ENCODE measurements around the gene ELFN1. TPM values are rescaled to one million over a fixed set of nuclear protein-coding genes. Genes with fewer than 3 reads are reported as not detected.

ELFN1 gene
- total RNA-seq, 1 donor from 2014 or later = 0.65 TPM

GRCh38 chr7:1666317-1666822 is 3.7 kb upstream of the ELFN1 start:
- Mint-ChIP-seq H3K9me3 (ENCODE audit: low read depth) (peaks cover 5% of the 10 kb centered on the region), H3K27me3 (ENCODE audit: low read depth) (peaks cover 26% of the 10 kb centered on the region), H3K4me1 (ENCODE audit: low read depth) (peaks cover 7% of the 10 kb centered on the region), H3K27ac (ENCODE audit: unreplicated experiment) (no peak overlapping the region), H3K4me3 (ENCODE audit: unreplicated experiment) (no peak overlapping the region), H3K36me3 (ENCODE audit: low read depth) (no peaks in the 10 kb centered on the region)
- peak; percentile 54 for DNase-seq (ENCODE audit: low spot score)
- TF ChIP-seq, protein P1, sequence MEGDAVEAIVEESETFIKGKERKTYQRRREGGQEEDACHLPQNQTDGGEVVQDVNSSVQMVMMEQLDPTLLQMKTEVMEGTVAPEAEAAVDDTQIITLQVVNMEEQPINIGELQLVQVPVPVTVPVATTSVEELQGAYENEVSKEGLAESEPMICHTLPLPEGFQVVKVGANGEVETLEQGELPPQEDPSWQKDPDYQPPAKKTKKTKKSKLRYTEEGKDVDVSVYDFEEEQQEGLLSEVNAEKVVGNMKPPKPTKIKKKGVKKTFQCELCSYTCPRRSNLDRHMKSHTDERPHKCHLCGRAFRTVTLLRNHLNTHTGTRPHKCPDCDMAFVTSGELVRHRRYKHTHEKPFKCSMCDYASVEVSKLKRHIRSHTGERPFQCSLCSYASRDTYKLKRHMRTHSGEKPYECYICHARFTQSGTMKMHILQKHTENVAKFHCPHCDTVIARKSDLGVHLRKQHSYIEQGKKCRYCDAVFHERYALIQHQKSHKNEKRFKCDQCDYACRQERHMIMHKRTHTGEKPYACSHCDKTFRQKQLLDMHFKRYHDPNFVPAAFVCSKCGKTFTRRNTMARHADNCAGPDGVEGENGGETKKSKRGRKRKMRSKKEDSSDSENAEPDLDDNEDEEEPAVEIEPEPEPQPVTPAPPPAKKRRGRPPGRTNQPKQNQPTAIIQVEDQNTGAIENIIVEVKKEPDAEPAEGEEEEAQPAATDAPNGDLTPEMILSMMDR (IDR thresholded peaks at IDR 0.05) = no peak

- Mint-ChIP-seq H3K27ac (ENCODE audit: unreplicated experiment) (no peak overlapping the region), H3K4me3 (ENCODE audit: unreplicated experiment) (peak overlapping the region; percentile 73), H3K4me1 (ENCODE audit: low read depth) (peaks cover 7% of the 10 kb centered on the region), H3K27me3 (ENCODE audit: low read depth) (peaks cover 20% of the 10 kb centered on the region), H3K36me3 (ENCODE audit: low read depth) (no peaks in the 10 kb centered on the region), H3K9me3 (ENCODE audit: low read depth) (peaks cover under 1% of the 10 kb centered on the region)
- peak; percentile 56 for DNase-seq (ENCODE audit: low spot score)
- TF ChIP-seq, protein P1 (IDR thresholded peaks at IDR 0.05) = no peak
Measured at GRCh38 chr7:1666823-1667565, 3.1 kb upstream of the ELFN1 start.

- peaks cover 21% of the 10 kb centered on the region for H3K27me3 Mint-ChIP-seq (ENCODE audit: low read depth)
- no peaks in the 10 kb centered on the region for H3K36me3 Mint-ChIP-seq (ENCODE audit: low read depth)
- peaks cover 7% of the 10 kb centered on the region for H3K4me1 Mint-ChIP-seq (ENCODE audit: low read depth)
- peak overlapping the region; percentile 25 for H3K4me3 Mint-ChIP-seq (ENCODE audit: unreplicated experiment)
- H3K27ac Mint-ChIP-seq (ENCODE audit: unreplicated experiment) = no peak overlapping the region
- peak; percentile 75 for DNase-seq (ENCODE audit: low spot score)
- no peaks in the 10 kb centered on the region for H3K9me3 Mint-ChIP-seq (ENCODE audit: low read depth)
- TF ChIP-seq, protein P1 (IDR thresholded peaks at IDR 0.05) = no peak
Measured at GRCh38 chr7:1667566-1668395, 2.3 kb upstream of the ELFN1 start.

GRCh38 chr7:1668396-1669063 is 1.5 kb upstream of the ELFN1 start:
- H3K27ac Mint-ChIP-seq (ENCODE audit: unreplicated experiment) = no peak overlapping the region
- peaks cover 21% of the 10 kb centered on the region for H3K27me3 Mint-ChIP-seq (ENCODE audit: low read depth)
- peaks cover 7% of the 10 kb centered on the region for H3K4me1 Mint-ChIP-seq (ENCODE audit: low read depth)
- H3K4me3 Mint-ChIP-seq (ENCODE audit: unreplicated experiment) = no peak overlapping the region
- H3K36me3 Mint-ChIP-seq (ENCODE audit: low read depth) = no peaks in the 10 kb centered on the region
- no peaks in the 10 kb centered on the region for H3K9me3 Mint-ChIP-seq (ENCODE audit: low read depth)
- TF ChIP-seq, protein P1 (IDR thresholded peaks at IDR 0.05) = no peak
- DNase-seq (ENCODE audit: low spot score) = peak; percentile 91
